A204.1 (cell line): ENCODE results near the gene KCNK10.

Source experiments
- FAIRE-seq: peaks from 2 replicates; lab custom pipeline; 2012; peaks lifted over from hg19 to GRCh38; lab: Jason Lieb, UNC

KCNK10 gene

GRCh38 chr14:88179716-88180115 lies 143.4 kb downstream of the KCNK10 start:
- FAIRE-seq: no peak

GRCh38 chr14:88170333-88170732 lies 152.7 kb downstream of the KCNK10 start:
- no peak for FAIRE-seq

GRCh38 chr14:88168498-88169165 lies 154.4 kb downstream of the KCNK10 start:
- no peak for FAIRE-seq

GRCh38 chr14:88168025-88168424 lies 155.0 kb downstream of the KCNK10 start:
- FAIRE-seq: no peak

GRCh38 chr14:88166616-88167015 lies 156.5 kb downstream of the KCNK10 start:
- FAIRE-seq: no peak

- FAIRE-seq: no peak
Observed at GRCh38 chr14:88164906-88165534, 158.0 kb downstream of the KCNK10 start.

- no peak for FAIRE-seq
Observed at GRCh38 chr14:88163731-88164255, 159.3 kb downstream of the KCNK10 start.

GRCh38 chr14:88156127-88156526 lies 166.9 kb downstream of the KCNK10 start:
- FAIRE-seq: no peak

GRCh38 chr14:88154926-88155325 lies 168.1 kb downstream of the KCNK10 start:
- FAIRE-seq: no peak

GRCh38 chr14:88154321-88154720 lies 168.7 kb downstream of the KCNK10 start:
- FAIRE-seq: no peak

- FAIRE-seq: no peak
Observed at GRCh38 chr14:88146881-88147649, 176.0 kb downstream of the KCNK10 start.

- no peak for FAIRE-seq
Observed at GRCh38 chr14:88143810-88144209, 179.3 kb downstream of the KCNK10 start.

GRCh38 chr14:88142997-88143396 lies 180.1 kb downstream of the KCNK10 start:
- FAIRE-seq: no peak

- no peak for FAIRE-seq
Observed at GRCh38 chr14:88140874-88141273, 182.2 kb downstream of the KCNK10 start.

- no peak for FAIRE-seq
Observed at GRCh38 chr14:88137327-88137726, 185.7 kb downstream of the KCNK10 start.
